NT2/D1 (cell line): Measurements from ENCODE around the gene LGALS7B.

Experiments
- SUZ12 ChIP-seq: IDR thresholded peaks from 2 replicates; pipeline ENCODE4 v1.6.1; 2011; ENCODE audit not compliant: insufficient read length, insufficient read depth; ENCODE audit errors: extremely low read depth
- YY1 ChIP-seq: IDR thresholded peaks from 2 replicates; pipeline ENCODE4 v1.6.1; 2011; ENCODE audit not compliant: insufficient read length, insufficient read depth
- ZNF274 ChIP-seq: IDR thresholded peaks from 2 replicates; pipeline ENCODE4 v1.6.1; 2011; ENCODE audit warnings: mild to moderate bottlenecking, low read depth, low read length

DNA sequence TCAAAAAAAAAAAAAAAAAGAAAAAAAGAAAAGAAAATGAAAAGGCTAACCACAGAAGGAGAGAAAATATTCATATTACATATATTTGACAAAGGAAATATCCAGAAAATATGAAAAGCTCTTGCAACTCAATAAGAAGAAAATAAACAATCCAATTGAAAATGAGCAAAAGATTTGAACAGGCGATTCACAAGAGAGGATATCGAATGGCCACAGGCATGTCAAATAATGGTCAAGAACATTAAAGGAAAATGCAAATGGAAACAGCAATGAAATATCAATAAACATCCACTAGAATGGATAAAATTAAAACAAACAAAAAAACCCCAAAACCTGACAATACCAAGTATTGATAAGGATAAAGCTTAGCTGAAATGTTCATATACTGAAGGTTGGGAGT is 23.8 kb upstream of the LGALS7B start:
- no peak for TF ChIP-seq ZNF274
- no peak for TF ChIP-seq YY1
- no peak for TF ChIP-seq SUZ12
